ENCODE data around the gene CGGBP1.
A peak's percentile ranks its signal among the peaks of the same experiment; 100 is the strongest.
"Not testable (repeated sequence)": the region's sequence is repeated elsewhere in the genome, so short reads cannot be mapped to it uniquely, and the experiment has no call there.

CGGBP1 gene

GRCh38 chr3:88033808-88034207, 25.0 kb downstream of the CGGBP1 start:
- DNase-seq, result no peak

GRCh38 chr3:88033079-88033478, 25.7 kb downstream of the CGGBP1 start:
- no peak for DNase-seq

GRCh38 chr3:88032245-88032644, 26.6 kb downstream of the CGGBP1 start:
- DNase-seq, result no peak

- DNase-seq, result no peak
Observed at GRCh38 chr3:88031642-88032077, 27.1 kb downstream of the CGGBP1 start.

GRCh38 chr3:88030210-88030609, 28.6 kb downstream of the CGGBP1 start:
- DNase-seq, result no peak

- no peak for DNase-seq
Observed at GRCh38 chr3:88028876-88029275, 29.9 kb downstream of the CGGBP1 start.

GRCh38 chr3:88025001-88025552, 33.7 kb downstream of the CGGBP1 start:
- DNase-seq, result no peak

GRCh38 chr3:88019024-88019423, 39.8 kb downstream of the CGGBP1 start:
- DNase-seq, result no peak

GRCh38 chr3:88015656-88016055, 43.1 kb downstream of the CGGBP1 start:
- not testable (repeated sequence) for DNase-seq

- DNase-seq, result no peak
Observed at GRCh38 chr3:88013592-88013991, 45.2 kb downstream of the CGGBP1 start.

- no peak for DNase-seq
Observed at GRCh38 chr3:88010810-88011209, 48.0 kb downstream of the CGGBP1 start.

GRCh38 chr3:88009066-88009465, 49.7 kb downstream of the CGGBP1 start:
- DNase-seq, result no peak

- peak; percentile 5 for DNase-seq
Observed at GRCh38 chr3:88005066-88005465, 53.7 kb downstream of the CGGBP1 start.

GRCh38 chr3:88003115-88003755, 55.6 kb downstream of the CGGBP1 start:
- DNase-seq, result peak; percentile 16

- DNase-seq, result no peak
Observed at GRCh38 chr3:88002448-88002847, 56.4 kb downstream of the CGGBP1 start.

Measured in NCI-H146 (cell line).